PC-9 (cell line): Measurements from ENCODE around the gene OSBPL8.

Source experiments
- EZH2 ChIP-seq: fragments of 200-600 bp; sonication (generic); IDR thresholded peaks from 2 replicates; pipeline ENCODE4 v1.8.0; 2017; ENCODE audit warnings: antibody characterized with exemption, low read depth
- TF ChIP-seq, protein P1 (sequence below): fragments of 200-600 bp; sonication (generic); conservative IDR thresholded peaks from 2 replicates; pipeline ENCODE4 v1.6.1; 2017; ENCODE audit warnings: mixed run types, antibody characterized with exemption, mild to moderate bottlenecking, moderate library complexity

GRCh38 chr12:76531056-76531455, 28.5 kb downstream of the OSBPL8 start:
- TF ChIP-seq, protein P1, sequence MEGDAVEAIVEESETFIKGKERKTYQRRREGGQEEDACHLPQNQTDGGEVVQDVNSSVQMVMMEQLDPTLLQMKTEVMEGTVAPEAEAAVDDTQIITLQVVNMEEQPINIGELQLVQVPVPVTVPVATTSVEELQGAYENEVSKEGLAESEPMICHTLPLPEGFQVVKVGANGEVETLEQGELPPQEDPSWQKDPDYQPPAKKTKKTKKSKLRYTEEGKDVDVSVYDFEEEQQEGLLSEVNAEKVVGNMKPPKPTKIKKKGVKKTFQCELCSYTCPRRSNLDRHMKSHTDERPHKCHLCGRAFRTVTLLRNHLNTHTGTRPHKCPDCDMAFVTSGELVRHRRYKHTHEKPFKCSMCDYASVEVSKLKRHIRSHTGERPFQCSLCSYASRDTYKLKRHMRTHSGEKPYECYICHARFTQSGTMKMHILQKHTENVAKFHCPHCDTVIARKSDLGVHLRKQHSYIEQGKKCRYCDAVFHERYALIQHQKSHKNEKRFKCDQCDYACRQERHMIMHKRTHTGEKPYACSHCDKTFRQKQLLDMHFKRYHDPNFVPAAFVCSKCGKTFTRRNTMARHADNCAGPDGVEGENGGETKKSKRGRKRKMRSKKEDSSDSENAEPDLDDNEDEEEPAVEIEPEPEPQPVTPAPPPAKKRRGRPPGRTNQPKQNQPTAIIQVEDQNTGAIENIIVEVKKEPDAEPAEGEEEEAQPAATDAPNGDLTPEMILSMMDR, result no peak
- no peak for TF ChIP-seq EZH2
